Measurements from ENCODE around the gene CKMT2.

GRCh38 chr5:81246697-81247096 lies 13.6 kb downstream of the CKMT2 start:
- TF ChIP-seq CTCF (IDR thresholded peaks at IDR 0.05) (no peak), POLR2A (IDR thresholded peaks at IDR 0.05) (no peak), POLR2AphosphoS5 (IDR thresholded peaks at IDR 0.05) (no peak), EP300 (IDR thresholded peaks at IDR 0.05) (no peak)

Data from suprapubic skin (tissue), 4 donors.